Mesenchymal stem cell (in vitro differentiated cells and primary cell): ENCODE measurements around the gene OR51A2.

Experiments used
- DNase-seq: peaks from one replicate; pipeline ENCODE4 v3.0.0-alpha.2; 2013
- H2AFZ ChIP-seq: one replicate; pipeline ENCODE4 v1.6.1; 2013; ENCODE audit warnings: low read depth, mild to moderate bottlenecking, control low read depth, inconsistent platforms, low read length, moderate library complexity
- H2AK5ac ChIP-seq: 2 replicates; pipeline ENCODE4 v1.6.1; 2013; ENCODE audit warnings: low read length, moderate library complexity, mild to moderate bottlenecking, inconsistent platforms; ENCODE audit not compliant: severe bottlenecking
- H2BK120ac ChIP-seq: one replicate; pipeline ENCODE4 v1.6.1; 2013; ENCODE audit warnings: low read depth, mild to moderate bottlenecking, inconsistent platforms, low read length, moderate library complexity
- H2BK12ac ChIP-seq, 2 experiments: one replicate each; pipeline ENCODE4 v1.6.1; 2013; ENCODE audit warnings: inconsistent platforms in 2 of 2, low read length in 2 of 2, mild to moderate bottlenecking in 2 of 2, moderate library complexity in 2 of 2, control low read depth in 1 of 2
- H2BK15ac ChIP-seq: one replicate; pipeline ENCODE4 v1.6.1; 2013; ENCODE audit warnings: mild to moderate bottlenecking, low read depth, inconsistent platforms; ENCODE audit not compliant: poor library complexity, severe bottlenecking
- H2BK5ac ChIP-seq: 2 replicates; pipeline ENCODE4 v1.6.1; 2013; ENCODE audit warnings: low read depth, mild to moderate bottlenecking, low read length, control low read depth, inconsistent platforms; ENCODE audit not compliant: poor library complexity, severe bottlenecking
- H3K14ac ChIP-seq, 2 experiments: one replicate each; pipeline ENCODE4 v1.6.1; 2013; ENCODE audit warnings: inconsistent platforms in 2 of 2, low read length in 2 of 2, control low read depth in 1 of 2, mild to moderate bottlenecking in 1 of 2, moderate library complexity in 1 of 2
- H3K18ac ChIP-seq, 2 experiments: one replicate each; pipeline ENCODE4 v1.6.1; 2013; ENCODE audit warnings: inconsistent platforms in 2 of 2, low read length in 2 of 2, control low read depth in 1 of 2, low read depth in 1 of 2, mild to moderate bottlenecking in 1 of 2
- H3K23ac ChIP-seq, 2 experiments: one replicate each; pipeline ENCODE4 v1.6.1; 2013; ENCODE audit warnings: inconsistent platforms in 2 of 2, low read length in 2 of 2, mild to moderate bottlenecking in 2 of 2, moderate library complexity in 2 of 2, control low read depth in 1 of 2
- H3K27ac ChIP-seq: 2 replicates; pipeline ENCODE4 v1.5.1; 2013; ENCODE audit warnings: mild to moderate bottlenecking, moderate library complexity, low read length, control low read depth, inconsistent platforms; ENCODE audit not compliant: poor library complexity, severe bottlenecking
- H3K27me3 ChIP-seq, 2 experiments: 2 replicates each; pipeline versions ENCODE4 v1.6.1 to v1.7.0; 2013; ENCODE audit warnings: low read length in 2 of 2, mild to moderate bottlenecking in 2 of 2, moderate library complexity in 2 of 2, control low read depth in 1 of 2, inconsistent platforms in 1 of 2; ENCODE audit not compliant: control insufficient read depth in 1 of 2, insufficient read depth in 1 of 2
- H3K36me3 ChIP-seq, 2 experiments: 2 replicates each; pipeline versions ENCODE4 v1.6.1 to v1.7.0; 2013; ENCODE audit warnings: low read length in 2 of 2, control low read depth in 1 of 2, inconsistent platforms in 1 of 2, low read depth in 1 of 2, mild to moderate bottlenecking in 1 of 2; ENCODE audit not compliant: insufficient read depth in 2 of 2, control insufficient read depth in 1 of 2
- H3K4ac ChIP-seq, 2 experiments: one replicate each; pipeline ENCODE4 v1.6.1; 2013; ENCODE audit warnings: inconsistent platforms in 2 of 2, low read length in 2 of 2, mild to moderate bottlenecking in 2 of 2, moderate library complexity in 2 of 2, control low read depth in 1 of 2, low read depth in 1 of 2
- H3K4me1 ChIP-seq: 2 replicates; pipeline ENCODE4 v1.6.1; 2013; ENCODE audit warnings: low read depth, low read length, control low read depth; ENCODE audit not compliant: control insufficient read depth, insufficient read depth
- H3K4me2 ChIP-seq: 2 replicates; pipeline ENCODE4 v1.6.1; 2013; ENCODE audit warnings: low read length, mild to moderate bottlenecking, inconsistent platforms; ENCODE audit not compliant: poor library complexity, severe bottlenecking
- H3K4me3 ChIP-seq, 2 experiments: 2 replicates each; pipeline versions ENCODE4 v1.5.1 to v1.7.0; 2013; ENCODE audit warnings: low read length in 2 of 2, mild to moderate bottlenecking in 2 of 2, control low read depth in 1 of 2, low read depth in 1 of 2; ENCODE audit not compliant: insufficient read depth in 1 of 2
- H3K79me1 ChIP-seq: replicated peaks from 2 replicates; pipeline ENCODE4 v1.6.1; 2013; ENCODE audit warnings: mild to moderate bottlenecking, control low read depth, low read length, inconsistent platforms; ENCODE audit not compliant: poor library complexity, severe bottlenecking
- H3K9ac ChIP-seq: 2 replicates; pipeline ENCODE4 v1.7.0; 2013; ENCODE audit warnings: mild to moderate bottlenecking, low read length, moderate library complexity
- H3K9me3 ChIP-seq: 2 replicates; pipeline ENCODE4 v1.7.0; 2013; ENCODE audit warnings: mild to moderate bottlenecking, low read length; ENCODE audit not compliant: control insufficient read depth
- H4K8ac ChIP-seq: one replicate; pipeline ENCODE4 v1.6.1; 2013; ENCODE audit warnings: inconsistent platforms, mild to moderate bottlenecking, low read length, moderate library complexity
- H4K91ac ChIP-seq: one replicate; pipeline ENCODE4 v1.6.1; 2013; ENCODE audit warnings: mild to moderate bottlenecking, low read length, inconsistent platforms
- WGBS: methylation state at CpG from one replicate; pipeline ENCODE4 v1.1.7; 2013; ENCODE audit warnings: mixed read lengths; 5-methylcytosine and 5-hydroxymethylcytosine counted together

Gene OR51A2

DNA sequence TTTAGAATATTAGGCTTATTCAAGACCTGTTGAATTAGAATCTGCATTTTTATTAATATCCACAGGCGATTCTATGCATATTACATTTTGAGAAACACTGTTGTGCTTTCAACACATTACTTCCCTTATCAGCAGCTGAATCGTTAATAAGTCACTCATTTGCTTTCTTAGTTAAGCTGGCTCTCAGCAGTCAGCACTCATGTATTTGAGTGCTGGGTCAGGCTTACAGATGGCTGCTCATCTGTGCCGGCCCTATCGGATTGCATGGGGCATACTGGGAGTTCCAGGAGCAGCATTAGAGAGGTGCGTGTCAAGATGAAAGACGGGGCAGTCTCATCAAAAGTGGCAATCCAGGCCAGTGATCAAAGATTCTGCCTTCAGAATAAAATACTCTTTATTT is 28.3 kb upstream of the OR51A2 start:
- H4K8ac ChIP-seq, result no peak overlapping the region
- no peak overlapping the region for H3K4me2 ChIP-seq
- H3K27ac ChIP-seq, result no peak overlapping the region
- no peak for DNase-seq
- H2BK12ac ChIP-seq, result no peak overlapping the region
- no peak overlapping the region for H2AFZ ChIP-seq
- H3K36me3 ChIP-seq, result no peaks in the 10 kb centered on the region
- no peak overlapping the region for H4K91ac ChIP-seq
- no peak overlapping the region for H3K18ac ChIP-seq
- H3K79me1 ChIP-seq, result no peaks in the 10 kb centered on the region
- no peak overlapping the region for H3K9ac ChIP-seq
- no peak overlapping the region for H2BK5ac ChIP-seq
- H2BK120ac ChIP-seq, result no peak overlapping the region
- H3K4ac ChIP-seq, result no peak overlapping the region
- no peak overlapping the region for H2AK5ac ChIP-seq
- no peak overlapping the region for H3K23ac ChIP-seq
- H2BK15ac ChIP-seq, result no peak overlapping the region
- H3K9me3 ChIP-seq, result no peaks in the 10 kb centered on the region
- no peaks in the 10 kb centered on the region for H3K27me3 ChIP-seq
- H3K4me3 ChIP-seq, result no peak overlapping the region
- H3K14ac ChIP-seq, result no peak overlapping the region
- 82% methylated on average over 6 of the region's 6 CpGs for WGBS
- H3K4me1 ChIP-seq, result peaks cover 2% of the 10 kb centered on the region

DNA sequence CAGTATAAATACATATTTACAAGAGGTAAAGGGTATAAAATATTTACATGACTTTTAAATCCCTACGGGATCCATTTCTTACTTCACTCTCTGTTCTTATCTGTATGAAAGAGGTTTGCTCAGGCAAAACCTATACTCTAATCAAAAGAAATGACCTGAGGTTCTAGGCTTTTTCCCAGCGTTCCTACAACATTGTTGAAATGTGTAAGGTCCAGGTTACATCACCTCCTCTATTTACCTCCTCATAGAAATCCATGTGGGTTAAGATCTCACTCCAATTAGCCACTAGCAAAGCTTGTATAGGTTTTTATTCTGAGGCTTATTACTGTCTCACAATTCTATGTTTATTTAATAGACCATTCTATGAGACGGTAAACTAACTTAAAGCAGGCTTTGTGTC is 27.2 kb upstream of the OR51A2 start:
- H3K4ac ChIP-seq, result no peak overlapping the region

GRCh38 chr11:4979036-4979435 is 23.5 kb upstream of the OR51A2 start:
- H3K27ac ChIP-seq, result no peak overlapping the region
- H3K4ac ChIP-seq, result no peak overlapping the region
- H2BK5ac ChIP-seq, result no peak overlapping the region
- 66% methylated on average over 3 of the region's 3 CpGs for WGBS
- H3K27me3 ChIP-seq, result no peaks in the 10 kb centered on the region
- H3K23ac ChIP-seq, result no peak overlapping the region
- no peak overlapping the region for H2AK5ac ChIP-seq
- H2BK15ac ChIP-seq, result no peak overlapping the region
- H3K4me2 ChIP-seq, result no peak overlapping the region
- H2BK12ac ChIP-seq, result no peak overlapping the region
- H3K79me1 ChIP-seq, result no peaks in the 10 kb centered on the region
- no peak overlapping the region for H3K4me3 ChIP-seq
- no peak for DNase-seq
- H3K9ac ChIP-seq, result no peak overlapping the region
- no peaks in the 10 kb centered on the region for H3K36me3 ChIP-seq
- no peak overlapping the region for H2BK120ac ChIP-seq
- no peak overlapping the region for H2AFZ ChIP-seq
- no peak overlapping the region for H4K8ac ChIP-seq
- H4K91ac ChIP-seq, result no peak overlapping the region
- peaks cover 2% of the 10 kb centered on the region for H3K4me1 ChIP-seq
- no peak overlapping the region for H3K14ac ChIP-seq
- no peaks in the 10 kb centered on the region for H3K9me3 ChIP-seq
- no peak overlapping the region for H3K18ac ChIP-seq

More for the DNA sequence above, 27.2 kb upstream of the OR51A2 start:
- H3K4me3 ChIP-seq, result no peak overlapping the region
- no peak overlapping the region for H3K23ac ChIP-seq
- H2BK15ac ChIP-seq, result no peak overlapping the region
- H2BK120ac ChIP-seq, result no peak overlapping the region
- no peaks in the 10 kb centered on the region for H3K27me3 ChIP-seq
- no peak overlapping the region for H2AK5ac ChIP-seq
- no peaks in the 10 kb centered on the region for H3K79me1 ChIP-seq
- no peak overlapping the region for H3K18ac ChIP-seq
- peaks cover 2% of the 10 kb centered on the region for H3K4me1 ChIP-seq
- no peaks in the 10 kb centered on the region for H3K36me3 ChIP-seq
- no peak overlapping the region for H2BK12ac ChIP-seq
- no peak overlapping the region for H3K14ac ChIP-seq
- H2BK5ac ChIP-seq, result no peak overlapping the region
- DNase-seq, result no peak
- H2AFZ ChIP-seq, result no peak overlapping the region
- H3K9me3 ChIP-seq, result no peaks in the 10 kb centered on the region
- H4K91ac ChIP-seq, result no peak overlapping the region
- no peak overlapping the region for H4K8ac ChIP-seq
- no peak overlapping the region for H3K27ac ChIP-seq
- no peak overlapping the region for H3K4me2 ChIP-seq
- no peak overlapping the region for H3K9ac ChIP-seq
- 80% methylated on average over 1 of the region's 3 CpGs for WGBS

- Histone ChIP-seq H2BK15ac (no peak overlapping the region), H3K27ac (no peak overlapping the region), H3K79me1 (no peaks in the 10 kb centered on the region), H3K4ac (no peak overlapping the region), H4K8ac (no peak overlapping the region), H3K9me3 (no peaks in the 10 kb centered on the region), H2AFZ (no peak overlapping the region), H4K91ac (no peak overlapping the region), H3K9ac (no peak overlapping the region), H3K4me2 (no peak overlapping the region), H3K18ac (no peak overlapping the region), H3K14ac (no peak overlapping the region), H2BK120ac (no peak overlapping the region), H3K4me3 (no peak overlapping the region), H3K27me3 (no peaks in the 10 kb centered on the region), H3K4me1 (no peaks in the 10 kb centered on the region), H2BK12ac (no peak overlapping the region), H2BK5ac (no peak overlapping the region), H3K36me3 (no peaks in the 10 kb centered on the region), H3K23ac (no peak overlapping the region), H2AK5ac (no peak overlapping the region)
- DNase-seq, result no peak
- WGBS, result 82% methylated on average over 3 of the region's 5 CpGs
These were observed 19.9 kb upstream of the OR51A2 start for GRCh38 chr11:4975436-4975835.
